ENCODE results near the gene TLE7. TPM values are rescaled to one million over a fixed set of nuclear protein-coding genes. Genes with fewer than 3 reads are reported as not detected.

TLE7 gene
- total and polyA plus RNA-seq, 2 of the 8 experiments (the other 6 are each of a cell fraction or from before 2014, with no cell fraction given): 0.03 TPM; not detected in 1

DNA sequence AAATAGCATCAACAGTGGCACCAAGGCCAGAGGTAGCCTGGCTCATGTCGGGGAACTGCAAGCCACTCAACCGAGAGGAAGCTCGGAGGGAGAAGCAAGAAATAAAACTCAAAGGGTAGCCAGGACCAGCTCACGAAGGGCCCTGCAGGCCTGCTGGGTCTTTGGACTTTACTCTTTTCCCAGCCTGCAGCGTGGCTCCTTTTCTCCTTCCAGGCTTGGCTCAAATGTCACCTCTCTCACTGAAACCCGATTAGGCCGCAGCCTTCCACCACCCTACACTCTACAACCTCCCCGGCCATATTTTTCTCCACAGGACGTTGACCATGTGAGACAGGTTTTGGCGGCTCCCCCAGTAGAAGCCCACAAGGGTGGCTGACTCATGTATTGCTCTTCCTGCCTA is 45.3 kb downstream of the TLE7 start (continued):
- TF ChIP-seq SIX5 (IDR thresholded peaks at IDR 0.05; ENCODE audit: low read depth, low read length): no peak
